Calu3 (cell line): ENCODE data around the gene GPR27. TPM values are rescaled to one million over a fixed set of nuclear protein-coding genes. Genes with fewer than 3 reads are reported as not detected.

Experiments used
- BruUV-seq: library from RNA; stranded (reverse); fragments of 400-500 nt; replicated peaks from 2 replicates; lab custom pipeline; 2021; lab: Mats Ljungman, UMichigan
- CTCF ChIA-PET: fragments of 300-600 bp; sonication (Branson Sonifier 250); formaldehyde crosslinking; loops from one replicate; lab custom pipeline; 2022; ENCODE audit warnings: antibody characterized with exemption; lab: Charles Lee
- DNase-seq: peaks from one replicate; pipeline ENCODE4 v3.0.0; 2022
- H3K27ac Mint-ChIP-seq: one replicate; pipeline ENCODE4 v1.8.0; 2022; ENCODE audit warnings: mixed read lengths; ENCODE audit not compliant: unreplicated experiment
- H3K27me3 Mint-ChIP-seq: one replicate; pipeline ENCODE4 v1.8.0; 2022; ENCODE audit warnings: mixed read lengths; ENCODE audit not compliant: unreplicated experiment
- H3K36me3 Mint-ChIP-seq: one replicate; pipeline ENCODE4 v1.8.0; 2022; ENCODE audit warnings: mild to moderate bottlenecking, moderate library complexity, mixed read lengths; ENCODE audit not compliant: insufficient read depth, unreplicated experiment
- H3K4me1 Mint-ChIP-seq: one replicate; pipeline ENCODE4 v1.8.0; 2022; ENCODE audit warnings: mild to moderate bottlenecking, low read depth, mixed read lengths; ENCODE audit not compliant: unreplicated experiment
- H3K4me3 Mint-ChIP-seq: one replicate; pipeline ENCODE4 v1.8.0; 2022; ENCODE audit warnings: mild to moderate bottlenecking, low read depth, moderate library complexity, mixed read lengths; ENCODE audit not compliant: unreplicated experiment
- H3K9me3 Mint-ChIP-seq: one replicate; pipeline ENCODE4 v1.8.0; 2022; ENCODE audit warnings: low read depth, mixed read lengths; ENCODE audit not compliant: unreplicated experiment
- intact Hi-C: fragments of 100-400 bp; cut with micrococcal nuclease; formaldehyde crosslinking; loops from one replicate; pipeline ENCODE4 v1.10.0; 2022; ENCODE audit not compliant: unreplicated experiment
- total RNA-seq: library from RNA; stranded (reverse); gene quantifications from 2 replicates; pipeline ENCODE4 v1.2.3, GENCODE V29; 2022
- TF ChIP-seq, protein P1 (sequence below): fragments of 200-600 bp; IDR thresholded peaks from one replicate; pipeline ENCODE4 v1.8.0; 2022; ENCODE audit warnings: antibody characterized with exemption; ENCODE audit not compliant: unreplicated experiment

GPR27 gene
- total RNA-seq, 1 experiment from 2014 or later: 0.71 TPM

DNA sequence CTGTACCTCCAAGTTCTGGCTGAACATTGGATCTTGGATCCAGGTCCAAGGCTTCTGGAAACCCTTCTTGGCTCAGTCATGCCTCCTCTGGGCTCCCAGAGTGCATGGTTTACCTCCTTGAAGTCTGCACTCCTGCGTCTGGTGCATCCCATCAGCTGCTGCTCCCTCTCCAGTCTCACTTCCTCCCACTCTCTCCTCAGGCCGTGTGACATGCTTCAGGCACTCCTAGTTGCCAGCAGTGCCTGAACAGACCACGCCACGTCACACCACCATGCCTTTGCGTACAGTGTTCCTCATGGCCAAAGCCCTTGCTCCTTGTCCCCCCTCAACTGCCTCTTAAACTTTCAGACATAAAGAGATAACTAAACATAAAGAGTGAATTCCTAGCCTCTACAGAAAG lies 5.7 kb downstream of the GPR27 start:
- intact Hi-C loops: no loop called here
- BruUV-seq: no TSS peak
- TF ChIP-seq, protein P1, sequence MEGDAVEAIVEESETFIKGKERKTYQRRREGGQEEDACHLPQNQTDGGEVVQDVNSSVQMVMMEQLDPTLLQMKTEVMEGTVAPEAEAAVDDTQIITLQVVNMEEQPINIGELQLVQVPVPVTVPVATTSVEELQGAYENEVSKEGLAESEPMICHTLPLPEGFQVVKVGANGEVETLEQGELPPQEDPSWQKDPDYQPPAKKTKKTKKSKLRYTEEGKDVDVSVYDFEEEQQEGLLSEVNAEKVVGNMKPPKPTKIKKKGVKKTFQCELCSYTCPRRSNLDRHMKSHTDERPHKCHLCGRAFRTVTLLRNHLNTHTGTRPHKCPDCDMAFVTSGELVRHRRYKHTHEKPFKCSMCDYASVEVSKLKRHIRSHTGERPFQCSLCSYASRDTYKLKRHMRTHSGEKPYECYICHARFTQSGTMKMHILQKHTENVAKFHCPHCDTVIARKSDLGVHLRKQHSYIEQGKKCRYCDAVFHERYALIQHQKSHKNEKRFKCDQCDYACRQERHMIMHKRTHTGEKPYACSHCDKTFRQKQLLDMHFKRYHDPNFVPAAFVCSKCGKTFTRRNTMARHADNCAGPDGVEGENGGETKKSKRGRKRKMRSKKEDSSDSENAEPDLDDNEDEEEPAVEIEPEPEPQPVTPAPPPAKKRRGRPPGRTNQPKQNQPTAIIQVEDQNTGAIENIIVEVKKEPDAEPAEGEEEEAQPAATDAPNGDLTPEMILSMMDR: no peak
- Mint-ChIP-seq H3K4me3 (no peak overlapping the region), H3K27ac (no peak overlapping the region), H3K27me3 (peaks cover 85% of the 10 kb centered on the region), H3K4me1 (no peaks in the 10 kb centered on the region), H3K9me3 (no peaks in the 10 kb centered on the region), H3K36me3 (peaks cover 9% of the 10 kb centered on the region)
- CTCF ChIA-PET: no interaction called here
- no peak for DNase-seq

DNA sequence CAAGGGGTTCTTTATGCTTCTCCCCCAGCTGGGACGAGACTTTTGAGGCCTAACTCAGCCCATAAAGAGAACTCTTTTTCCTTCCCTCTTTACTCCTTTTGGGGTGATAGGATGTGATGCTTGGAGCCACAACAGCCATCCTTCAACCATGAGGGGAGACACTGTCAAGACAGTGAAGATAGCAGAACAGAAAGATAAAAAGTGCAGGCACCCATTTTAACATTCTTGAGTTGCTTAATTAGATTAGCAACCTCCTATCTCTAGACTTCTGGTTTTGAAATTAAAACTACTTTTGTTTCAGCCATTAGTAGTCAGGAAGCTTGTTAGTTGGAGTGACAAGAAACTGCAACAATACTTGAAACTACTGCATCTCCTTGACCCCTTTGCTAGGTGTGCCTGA lies 6.5 kb downstream of the GPR27 start:
- CTCF ChIA-PET: no interaction called here
- H3K27me3 Mint-ChIP-seq: peaks cover 79% of the 10 kb centered on the region
- DNase-seq: no peak
- no peak overlapping the region for H3K4me3 Mint-ChIP-seq
- H3K4me1 Mint-ChIP-seq: no peaks in the 10 kb centered on the region
- no peak overlapping the region for H3K27ac Mint-ChIP-seq
- H3K9me3 Mint-ChIP-seq: no peaks in the 10 kb centered on the region
- no TSS peak for BruUV-seq
- intact Hi-C loops: no loop called here
- H3K36me3 Mint-ChIP-seq: peaks cover 4% of the 10 kb centered on the region
- TF ChIP-seq, protein P1: no peak

DNA sequence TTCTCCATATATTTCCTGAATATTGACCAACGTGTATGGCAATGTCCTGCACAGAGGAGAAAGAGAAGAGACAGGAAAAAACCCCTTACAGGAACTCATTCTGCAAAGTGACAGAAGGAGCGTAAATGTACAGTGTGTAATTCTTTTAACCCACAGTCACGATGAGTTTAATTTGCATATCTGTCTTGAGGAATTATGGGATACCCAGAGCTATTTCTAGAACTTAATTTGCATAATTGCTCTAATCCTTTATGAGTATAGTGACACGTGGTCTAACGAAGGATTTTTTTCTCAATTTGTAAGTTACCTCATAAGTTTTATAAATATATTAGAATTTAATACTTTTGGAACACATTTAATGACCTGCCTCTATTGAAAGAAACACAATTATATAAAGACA lies 9.8 kb downstream of the GPR27 start:
- intact Hi-C loops: no loop called here
- no TSS peak for BruUV-seq
- Mint-ChIP-seq H3K4me3 (no peak overlapping the region), H3K4me1 (no peaks in the 10 kb centered on the region), H3K9me3 (no peaks in the 10 kb centered on the region), H3K27me3 (peaks cover 46% of the 10 kb centered on the region), H3K36me3 (no peaks in the 10 kb centered on the region), H3K27ac (no peak overlapping the region)
- DNase-seq: no peak
- CTCF ChIA-PET: interaction anchor here (0.7 kb wide), 1 partner anchor 72 kb away, joined by 4 read pairs; no protein-coding TSS in a partner anchor
- TF ChIP-seq, protein P1: no peak

DNA sequence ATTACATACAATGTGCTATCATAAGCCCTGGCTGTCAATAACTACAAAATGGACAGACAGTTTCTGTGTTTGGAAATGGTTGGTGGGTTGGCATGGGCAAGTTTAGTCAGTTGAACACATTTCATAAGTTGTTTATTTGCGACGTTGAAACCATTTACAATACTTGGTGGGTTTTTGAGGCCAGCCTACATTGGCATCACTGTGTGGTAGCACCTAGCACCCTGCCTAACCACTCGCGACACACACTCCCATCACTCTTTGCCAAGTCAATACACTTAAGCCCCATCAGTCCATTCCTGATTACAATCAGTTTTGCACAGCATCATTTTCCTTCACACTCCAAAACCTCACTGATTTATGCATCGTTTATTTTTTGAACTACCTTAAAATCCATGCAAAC lies 17.5 kb downstream of the GPR27 start:
- Mint-ChIP-seq H3K27me3 (peaks cover 13% of the 10 kb centered on the region), H3K27ac (no peak overlapping the region), H3K9me3 (no peaks in the 10 kb centered on the region), H3K4me3 (no peak overlapping the region), H3K4me1 (no peaks in the 10 kb centered on the region), H3K36me3 (no peaks in the 10 kb centered on the region)
- intact Hi-C loops: no loop called here
- TF ChIP-seq, protein P1: no peak
- CTCF ChIA-PET: no interaction called here
- no TSS peak for BruUV-seq
- no peak for DNase-seq
